ENCODE results near the gene C17orf78.
"Not testable (repeated sequence)": the region's sequence is repeated elsewhere in the genome, so short reads cannot be mapped to it uniquely, and the experiment has no call there.

The C17orf78 gene

GRCh38 chr17:37375706-37376105, at the start of gene C17orf78:
Gene C17orf78, plus strand, starts transcription at chr17:37375985. Its CDS starts 108 bp downstream, at chr17:37376093.
- no peak for DNase-seq

GRCh38 chr17:37327341-37328090, 48.3 kb upstream of the C17orf78 start:
- no peak for DNase-seq

GRCh38 chr17:37338847-37339246, 36.9 kb upstream of the C17orf78 start:
- no peak for DNase-seq

GRCh38 chr17:37339321-37339720, 36.5 kb upstream of the C17orf78 start:
- no peak for DNase-seq

GRCh38 chr17:37340804-37341203, 35.0 kb upstream of the C17orf78 start:
- DNase-seq: no peak

GRCh38 chr17:37342589-37342988, 33.2 kb upstream of the C17orf78 start:
- peak; percentile 53 for DNase-seq

- no peak for DNase-seq
Observed at GRCh38 chr17:37344519-37344918, 31.3 kb upstream of the C17orf78 start.

- not testable (repeated sequence) for DNase-seq
Observed at GRCh38 chr17:37346863-37347402, 28.9 kb upstream of the C17orf78 start.

GRCh38 chr17:37356796-37357569, 18.8 kb upstream of the C17orf78 start:
- not testable (repeated sequence) for DNase-seq

- DNase-seq: peak; percentile 94
Observed at GRCh38 chr17:37358098-37358829, 17.5 kb upstream of the C17orf78 start.

- DNase-seq: peak; percentile 98
Observed at GRCh38 chr17:37358830-37359681, 16.7 kb upstream of the C17orf78 start.

- no peak for DNase-seq
Observed at GRCh38 chr17:37359682-37360188, 16.1 kb upstream of the C17orf78 start.

- DNase-seq: peak; percentile 16
Observed at GRCh38 chr17:37360632-37361031, 15.2 kb upstream of the C17orf78 start.

GRCh38 chr17:37361543-37361942, 14.2 kb upstream of the C17orf78 start:
- DNase-seq: peak; percentile 63

- DNase-seq: no peak
Observed at GRCh38 chr17:37365589-37365988, 10.2 kb upstream of the C17orf78 start.

- no peak for DNase-seq
Observed at GRCh38 chr17:37368577-37368976, 7.2 kb upstream of the C17orf78 start.

GRCh38 chr17:37373530-37374159, 2.1 kb upstream of the C17orf78 start:
- peak; percentile 94 for DNase-seq

- no peak for DNase-seq
Observed at GRCh38 chr17:37382056-37382455, 6.3 kb downstream of the C17orf78 start.

- no peak for DNase-seq
Observed at GRCh38 chr17:37384560-37385149, 8.9 kb downstream of the C17orf78 start.

GRCh38 chr17:37385474-37385990, 9.7 kb downstream of the C17orf78 start:
- no peak for DNase-seq

- no peak for DNase-seq
Observed at GRCh38 chr17:37386462-37386861, 10.7 kb downstream of the C17orf78 start.

All from NCI-H82 (cell line).